GM19035 (cell line): Measurements from ENCODE around the gene AKAP8L.
"Not testable (repeated sequence)": the region's sequence is repeated elsewhere in the genome, so short reads cannot be mapped to it uniquely, and the experiment has no call there.

Experiments
- ATAC-seq: cut with Tn5 transposase; IDR thresholded peaks from one replicate; pipeline ENCODE4 v1.9.1; 2021; ENCODE audit not compliant: unreplicated experiment

Gene AKAP8L

DNA sequence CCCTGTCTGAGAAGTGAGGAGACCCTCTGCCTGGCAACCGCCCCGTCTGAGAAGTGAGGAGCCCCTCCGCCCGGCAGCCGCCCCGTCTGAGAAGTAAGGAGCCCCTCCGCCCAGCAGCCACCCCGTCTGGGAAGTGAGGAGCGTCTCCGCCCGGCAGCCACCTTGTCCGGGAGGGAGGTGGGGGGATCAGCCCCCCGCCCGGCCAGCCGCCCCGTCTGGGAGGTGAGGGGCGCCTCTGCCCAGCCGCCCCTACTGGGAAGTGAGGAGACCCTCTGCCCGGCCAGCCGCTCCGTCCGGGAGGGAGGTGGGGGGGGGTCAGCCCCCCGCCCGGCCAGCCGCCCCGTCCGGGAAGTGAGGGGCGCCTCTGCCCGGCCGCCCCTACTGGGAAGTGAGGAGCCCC lies 55.7 kb downstream of the AKAP8L start:
- not testable (repeated sequence) for ATAC-seq

DNA sequence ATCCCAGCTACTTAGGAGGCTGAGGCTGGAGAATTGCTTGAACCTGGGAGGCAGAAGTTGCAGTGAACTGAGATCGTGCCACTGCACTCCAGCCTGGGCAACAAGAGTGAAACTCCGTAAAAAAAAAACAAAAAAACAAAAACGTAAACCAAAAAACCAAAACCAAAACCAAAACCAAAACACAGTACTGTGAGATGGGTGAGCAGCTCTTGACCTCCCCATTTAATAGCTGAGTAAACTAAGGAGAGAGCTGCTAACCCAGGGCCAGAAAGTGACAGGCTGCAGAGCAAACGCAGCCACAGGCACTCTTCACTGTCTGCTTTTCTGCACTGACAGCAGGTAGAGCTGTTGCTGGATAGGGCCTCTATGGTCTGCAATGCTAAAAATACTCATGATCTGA lies 58.8 kb downstream of the AKAP8L start:
- not testable (repeated sequence) for ATAC-seq

- no peak for ATAC-seq
Observed at GRCh38 chr19:15358918-15359317, 59.9 kb downstream of the AKAP8L start.

DNA sequence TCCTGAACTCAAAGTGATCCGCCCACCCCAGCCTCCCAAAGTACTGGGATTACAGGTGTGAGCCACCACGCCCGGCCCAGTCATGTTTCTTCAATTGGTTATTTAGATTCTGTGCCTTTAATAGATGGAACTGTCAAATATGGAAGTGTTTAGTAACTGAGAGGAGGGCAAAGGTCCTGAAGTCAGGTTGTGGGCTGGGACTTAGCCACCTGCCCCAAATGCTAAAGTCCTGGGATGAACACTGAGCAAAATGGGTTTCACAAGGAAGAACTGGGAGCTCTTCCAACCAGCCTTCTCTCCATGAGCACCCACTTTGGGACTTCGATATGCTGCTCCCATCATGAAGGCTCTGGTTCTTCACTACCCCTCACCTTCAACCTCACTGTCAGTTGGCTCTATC lies 60.9 kb downstream of the AKAP8L start:
- ATAC-seq, result no peak

GRCh38 chr19:15354566-15355296 lies 64.1 kb downstream of the AKAP8L start:
- no peak for ATAC-seq

DNA sequence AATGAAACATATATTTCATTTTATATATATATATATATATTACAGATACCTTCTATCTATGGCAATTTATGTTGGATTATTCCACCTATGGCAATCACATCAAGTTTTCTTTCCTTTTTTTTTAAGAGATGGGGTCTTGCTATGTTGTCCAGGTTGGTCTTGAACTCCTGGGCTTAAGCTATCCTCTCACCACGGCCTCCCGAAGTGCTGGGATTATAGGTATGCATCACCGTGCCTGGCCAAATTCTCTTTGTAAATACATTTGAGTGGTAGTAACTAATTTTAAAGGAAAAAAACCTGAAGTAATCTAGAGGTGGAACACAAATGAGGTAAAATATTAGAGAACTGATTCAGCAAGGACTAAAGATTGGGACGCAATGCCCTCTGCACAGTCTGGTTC lies 64.9 kb downstream of the AKAP8L start:
- ATAC-seq, result no peak

DNA sequence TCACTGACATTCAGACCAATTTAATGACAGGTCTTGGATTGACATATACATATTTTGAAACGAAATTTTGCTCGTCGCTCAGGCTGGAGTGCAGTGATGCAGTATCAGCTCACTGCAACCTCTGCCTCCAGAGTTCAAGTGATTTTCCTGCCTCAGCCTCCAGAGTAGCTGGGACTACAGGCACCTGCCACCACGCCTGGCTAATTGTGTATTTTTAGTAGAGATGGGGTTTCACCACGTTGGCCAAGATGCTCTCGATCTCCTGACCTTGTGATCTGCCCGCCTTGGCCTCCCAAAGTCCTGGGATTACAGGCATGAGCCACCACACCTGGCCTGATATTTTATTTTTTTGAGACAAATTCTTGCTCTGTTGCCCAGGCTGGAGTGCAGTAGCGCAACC lies 66.3 kb downstream of the AKAP8L start:
- ATAC-seq, result not testable (repeated sequence)

GRCh38 chr19:15341328-15341727 lies 77.5 kb downstream of the AKAP8L start:
- ATAC-seq, result not testable (repeated sequence)

GRCh38 chr19:15340086-15340485 lies 78.7 kb downstream of the AKAP8L start:
- ATAC-seq, result no peak

DNA sequence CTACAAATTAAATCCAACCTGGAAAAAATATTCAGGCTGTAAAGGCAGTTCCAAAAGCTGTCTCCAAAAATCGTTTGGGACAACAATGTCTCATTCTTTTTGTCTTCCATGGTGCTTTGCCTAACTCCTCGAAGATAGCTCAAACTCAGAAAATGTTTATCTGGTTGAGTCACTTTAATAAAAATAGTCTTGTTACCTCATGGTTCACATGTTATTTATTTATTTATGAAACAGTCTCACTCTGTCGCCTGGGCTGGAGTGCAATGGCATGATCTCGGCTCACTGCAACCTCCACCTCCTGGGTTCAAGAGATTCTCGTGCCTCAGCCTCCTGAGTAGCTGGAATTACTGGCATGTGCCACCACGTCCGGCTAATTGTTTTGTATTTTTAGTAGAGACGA lies 81.6 kb downstream of the AKAP8L start:
- no peak for ATAC-seq

DNA sequence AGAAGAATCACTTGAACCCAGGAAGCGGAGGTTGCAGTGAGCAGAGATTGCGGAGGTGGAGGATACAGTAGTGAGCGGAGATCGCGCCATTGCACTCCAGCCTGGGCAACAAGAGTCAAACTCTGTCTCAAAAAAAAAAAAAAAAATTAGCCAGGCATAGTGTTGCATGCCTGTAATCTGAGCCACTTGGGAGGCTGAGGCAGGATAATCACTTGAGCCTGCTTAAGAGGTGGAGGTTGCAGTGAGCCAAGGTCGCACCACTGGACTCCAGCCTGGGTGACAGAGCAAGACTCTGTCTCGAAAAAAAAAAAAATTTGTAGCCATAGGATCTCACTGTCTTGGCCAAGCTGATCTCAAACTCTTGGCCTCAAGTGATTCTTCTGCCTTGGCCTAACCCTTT lies 82.8 kb downstream of the AKAP8L start:
- not testable (repeated sequence) for ATAC-seq

DNA sequence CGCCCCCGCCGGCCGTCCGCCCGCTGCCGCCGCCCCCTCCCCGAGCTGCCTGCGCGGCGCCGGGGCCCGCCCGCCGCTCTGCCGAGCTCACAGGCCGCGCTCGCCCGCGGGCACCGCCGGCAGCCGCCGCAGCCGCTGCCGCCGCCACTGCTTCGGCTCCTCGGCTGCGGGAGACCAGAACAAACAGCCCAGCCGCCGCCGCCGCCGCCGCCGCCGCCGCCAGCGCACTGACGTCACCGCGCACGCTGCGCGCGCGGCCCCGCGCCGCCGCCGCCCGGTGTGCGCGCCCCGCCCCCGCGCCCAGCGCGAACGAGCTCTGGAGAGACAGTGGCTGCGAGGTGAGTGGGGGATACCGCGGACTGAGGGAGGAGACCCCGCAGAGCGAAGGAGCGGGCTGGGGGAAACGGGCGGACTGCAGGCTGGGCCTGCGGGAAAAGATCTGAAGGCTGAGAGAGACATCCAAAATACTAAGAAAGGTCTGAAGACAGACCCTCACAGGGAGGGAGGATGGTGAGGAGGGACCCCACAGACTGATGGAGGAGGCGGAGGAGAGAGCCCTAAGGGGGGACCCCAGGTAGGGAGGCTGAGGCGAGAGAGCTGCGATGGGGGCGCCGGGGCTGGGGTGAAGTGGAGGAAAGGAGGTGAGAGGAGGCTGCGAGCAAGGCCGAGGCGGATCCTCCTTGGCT lies 86.3 kb downstream of the AKAP8L start, which contains the start of gene BRD4:
BRD4 (minus strand) TSS at position 229 of the 686 bp plus-strand sequence. CDS start 59,440 bp downstream, outside the sequence.
- ATAC-seq, result peak; percentile 54

GRCh38 chr19:15331419-15332310 lies 87.1 kb downstream of the AKAP8L start:
- ATAC-seq, result peak; percentile 36

DNA sequence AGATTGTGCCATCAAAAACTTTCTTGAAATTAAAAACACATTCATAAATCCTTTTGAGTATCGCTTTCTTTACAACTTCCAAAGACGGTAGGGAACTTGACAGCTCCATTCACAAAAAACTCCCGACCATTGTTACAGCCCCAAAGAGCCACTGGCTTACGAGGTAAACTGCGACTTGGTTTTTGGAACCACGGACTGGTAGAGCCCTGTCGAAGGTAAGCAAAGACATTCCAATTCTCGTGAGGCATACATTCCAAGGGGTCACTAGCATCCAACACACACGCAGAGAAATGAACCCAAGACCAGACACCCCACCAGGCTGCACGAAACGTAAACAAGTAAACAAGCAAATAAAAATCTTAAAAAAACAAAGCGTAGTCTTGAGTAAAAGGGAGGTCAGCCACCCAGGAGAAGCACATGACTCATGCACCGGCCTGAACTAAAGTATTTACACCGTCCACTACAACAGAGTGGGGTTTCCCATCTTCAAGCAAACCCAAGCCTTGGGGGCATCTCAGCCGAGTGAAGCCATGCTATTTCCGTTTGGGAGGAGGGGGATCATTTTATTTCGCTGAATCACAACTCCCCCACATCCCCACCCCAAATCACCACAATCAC lies 87.9 kb downstream of the AKAP8L start:
- ATAC-seq, result no peak
